ENCODE results near the gene CXCL8. TPM values are rescaled to one million over a fixed set of nuclear protein-coding genes. Genes with fewer than 3 reads are reported as not detected.
"Not testable (repeated sequence)": the region's sequence is repeated elsewhere in the genome, so short reads cannot be mapped to it uniquely, and the experiment has no call there.

Gene CXCL8
- 0.82 TPM for polyA plus RNA-seq (2013, experiment 1 of 2; ENCODE audit: insufficient read length)
- polyA plus RNA-seq (2013, experiment 2 of 2; ENCODE audit: insufficient read length), result 1.3 TPM

DNA sequence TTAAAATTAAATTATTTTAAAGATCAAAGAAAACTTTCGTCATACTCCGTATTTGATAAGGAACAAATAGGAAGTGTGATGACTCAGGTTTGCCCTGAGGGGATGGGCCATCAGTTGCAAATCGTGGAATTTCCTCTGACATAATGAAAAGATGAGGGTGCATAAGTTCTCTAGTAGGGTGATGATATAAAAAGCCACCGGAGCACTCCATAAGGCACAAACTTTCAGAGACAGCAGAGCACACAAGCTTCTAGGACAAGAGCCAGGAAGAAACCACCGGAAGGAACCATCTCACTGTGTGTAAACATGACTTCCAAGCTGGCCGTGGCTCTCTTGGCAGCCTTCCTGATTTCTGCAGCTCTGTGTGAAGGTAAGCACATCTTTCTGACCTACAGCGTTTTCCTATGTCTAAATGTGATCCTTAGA is at the start of gene CXCL8:
CXCL8 (plus strand) TSS at position 217 of the 426 bp plus-strand sequence; CDS start at position 307, 90 bp downstream.
- DNase-seq, result peak; percentile 71

DNA sequence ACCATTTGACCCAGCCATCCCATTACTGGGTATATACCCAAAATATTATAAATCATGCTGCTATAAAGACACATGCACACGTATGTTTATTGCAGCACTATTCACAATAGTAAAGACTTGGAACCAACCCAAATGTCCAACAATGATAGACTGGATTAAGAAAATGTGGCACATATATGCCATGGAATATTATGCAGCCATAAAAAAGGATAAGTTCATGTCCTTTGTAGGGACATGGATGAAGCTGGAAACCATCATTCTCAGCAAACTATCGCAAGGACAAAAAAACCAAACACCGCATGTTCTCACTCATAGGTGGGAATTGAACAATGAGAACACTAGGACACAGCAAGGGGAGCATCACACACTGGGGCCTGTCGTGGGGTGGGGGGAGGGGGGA is 49.2 kb upstream of the CXCL8 start:
- DNase-seq, result not testable (repeated sequence)

- no peak for DNase-seq
Measured at GRCh38 chr4:73691759-73692158, 48.6 kb upstream of the CXCL8 start.

GRCh38 chr4:73692254-73692653 is 48.1 kb upstream of the CXCL8 start:
- no peak for DNase-seq

DNA sequence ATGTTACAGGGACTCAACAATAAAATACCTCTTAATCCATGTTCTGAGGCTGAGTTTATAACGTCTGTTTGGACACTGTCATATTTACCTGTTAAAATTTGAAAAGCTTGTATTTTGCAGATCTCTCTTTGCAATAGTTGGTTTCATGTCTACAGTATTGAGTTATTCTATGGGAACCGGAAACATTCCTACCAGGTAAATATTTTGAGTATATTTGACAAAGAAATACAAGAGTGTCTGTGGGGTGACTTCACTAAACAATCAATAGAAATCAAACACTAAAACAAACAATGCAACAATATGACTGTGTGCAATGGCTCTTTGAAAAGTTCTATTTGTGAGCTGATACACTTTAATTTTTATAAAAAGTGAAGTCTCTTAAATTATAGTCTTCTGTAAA is 47.7 kb upstream of the CXCL8 start:
- no peak for DNase-seq

- DNase-seq, result peak; percentile 61
Measured at GRCh38 chr4:73693811-73694210, 46.6 kb upstream of the CXCL8 start.

- no peak for DNase-seq
Measured at GRCh38 chr4:73698217-73698616, 42.2 kb upstream of the CXCL8 start.

GRCh38 chr4:73701116-73701515 is 39.3 kb upstream of the CXCL8 start:
- DNase-seq, result peak; percentile 45

- DNase-seq, result peak; percentile 49
Measured at GRCh38 chr4:73702796-73703287, 37.5 kb upstream of the CXCL8 start.

DNA sequence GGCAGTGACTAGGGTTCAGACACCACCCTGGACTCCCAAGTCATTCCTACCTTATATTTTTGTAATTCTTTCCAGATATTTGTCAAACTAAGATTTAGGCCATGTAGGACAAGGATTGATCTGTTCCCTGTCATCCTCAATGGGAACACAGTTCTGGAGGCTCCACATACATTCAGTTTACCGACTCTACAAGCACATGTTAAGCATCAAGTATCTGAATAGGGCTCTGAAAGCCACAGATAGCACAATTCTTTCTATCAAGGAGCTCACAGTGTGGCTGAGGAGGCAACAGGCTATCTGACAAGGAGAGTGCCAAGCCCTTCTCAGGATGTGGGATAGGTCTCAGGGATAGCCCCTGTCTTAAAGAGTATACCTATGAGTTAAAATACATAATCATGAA is 37.0 kb upstream of the CXCL8 start:
- DNase-seq, result no peak

DNA sequence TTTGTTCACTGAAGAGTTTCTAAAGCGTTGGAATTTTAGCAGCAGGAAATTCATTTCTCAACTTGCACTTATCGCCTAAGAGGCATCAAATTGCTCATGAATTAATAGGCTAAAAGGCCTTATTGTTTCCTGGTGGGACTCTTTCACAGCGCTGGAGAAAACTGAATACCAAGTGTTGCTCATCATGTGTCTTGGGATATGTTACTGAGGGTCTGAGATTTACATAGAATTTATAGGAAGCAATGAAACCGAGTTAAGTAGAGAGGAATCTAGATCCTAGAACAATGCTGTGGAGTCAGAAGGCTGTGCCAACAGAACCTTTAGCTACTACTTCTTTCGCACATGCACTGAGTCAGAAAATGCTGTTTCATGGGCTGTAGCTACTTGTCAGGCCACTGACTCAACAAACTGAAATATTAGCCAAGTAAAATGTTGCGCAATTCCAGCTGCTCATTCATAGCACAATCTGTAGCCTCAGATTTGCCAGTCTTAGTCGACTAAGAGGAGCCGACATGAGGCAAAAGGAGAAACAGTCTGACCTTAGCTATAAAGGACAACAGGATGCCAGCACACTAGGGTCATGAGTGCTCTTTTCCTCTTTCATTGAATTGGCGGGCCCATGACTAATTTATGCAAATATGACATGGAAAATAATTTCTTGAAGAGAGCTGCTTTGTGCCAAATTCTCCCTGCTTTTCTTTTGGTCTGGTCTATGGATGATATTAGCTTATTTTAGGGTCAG is 35.9 kb upstream of the CXCL8 start:
- peak; percentile 99 for DNase-seq

- peak; percentile 88 for DNase-seq
Measured at GRCh38 chr4:73705056-73705432, 35.3 kb upstream of the CXCL8 start.

DNA sequence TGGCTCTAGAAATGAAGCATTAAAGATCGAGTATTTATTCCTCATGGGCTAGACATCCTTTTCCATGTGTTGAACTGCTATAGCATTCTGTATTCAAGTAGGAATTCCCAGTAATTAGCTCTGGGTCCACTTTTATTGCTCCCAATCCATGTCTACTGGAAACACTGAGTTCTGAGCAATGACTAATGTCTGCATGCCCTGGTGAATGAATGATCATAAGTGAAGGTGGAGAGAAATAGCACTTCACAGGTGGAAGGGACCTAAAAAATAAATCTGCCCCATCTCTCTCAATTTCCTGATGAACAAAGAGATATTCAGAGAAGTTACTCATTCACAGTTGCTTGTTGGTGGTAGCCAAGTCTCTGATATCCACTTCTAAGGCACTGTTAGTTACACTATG is 34.6 kb upstream of the CXCL8 start:
- DNase-seq, result no peak

- DNase-seq, result no peak
Measured at GRCh38 chr4:73706811-73707210, 33.6 kb upstream of the CXCL8 start.

- DNase-seq, result no peak
Measured at GRCh38 chr4:73707269-73707875, 33.0 kb upstream of the CXCL8 start.

- DNase-seq, result peak; percentile 80
Measured at GRCh38 chr4:73707918-73708577, 32.3 kb upstream of the CXCL8 start.

DNA sequence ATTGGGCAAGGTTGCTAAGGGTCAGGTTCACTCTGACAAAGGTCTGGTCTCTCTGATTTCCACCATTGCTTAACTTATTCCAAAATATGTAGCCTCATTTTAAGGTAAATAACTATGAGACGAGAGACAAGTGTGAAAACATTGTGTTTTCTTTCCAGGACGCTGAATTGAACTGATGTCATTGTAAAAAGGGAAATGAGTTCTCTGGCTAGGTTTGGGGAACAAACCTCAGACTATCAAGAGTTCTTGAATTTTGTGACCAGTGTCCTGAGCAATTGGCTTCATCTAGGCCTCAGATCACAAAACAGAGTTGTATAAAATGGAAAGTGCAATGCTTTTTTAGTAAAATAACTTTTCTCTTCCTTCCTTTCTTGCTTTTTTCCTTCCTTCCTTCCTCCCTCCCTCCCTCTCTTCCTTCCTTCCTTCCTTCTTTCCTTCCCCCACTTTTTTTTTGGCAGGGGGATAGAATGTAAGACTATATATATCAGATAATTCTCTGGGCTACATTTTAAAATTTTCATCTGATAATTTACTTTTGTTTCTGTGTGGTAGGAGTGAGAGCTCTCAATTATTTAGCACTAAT is 30.8 kb upstream of the CXCL8 start:
- DNase-seq, result no peak

- no peak for DNase-seq
Measured at GRCh38 chr4:73710094-73710493, 30.3 kb upstream of the CXCL8 start.

DNA sequence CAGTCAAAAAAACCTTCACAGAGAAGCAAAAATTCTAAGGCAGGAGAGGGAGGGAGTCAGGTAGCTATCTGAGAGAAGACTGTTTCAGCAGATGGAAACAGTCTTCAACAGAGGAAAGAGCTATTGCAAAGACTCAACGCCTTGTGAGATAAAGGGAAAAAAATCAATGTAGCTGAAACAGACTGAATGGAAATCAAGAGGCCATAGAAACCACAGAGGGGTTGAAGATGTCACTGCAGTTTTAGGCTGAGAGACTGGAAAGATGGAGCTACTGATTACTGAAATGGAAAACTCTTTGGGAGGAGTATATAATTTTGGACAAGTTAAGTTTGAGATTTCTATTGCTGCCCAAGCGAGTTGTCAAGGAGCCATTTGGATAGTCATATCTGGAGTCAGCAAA is 28.4 kb upstream of the CXCL8 start:
- DNase-seq, result no peak

- DNase-seq, result no peak
Measured at GRCh38 chr4:73713650-73714049, 26.7 kb upstream of the CXCL8 start.

DNA sequence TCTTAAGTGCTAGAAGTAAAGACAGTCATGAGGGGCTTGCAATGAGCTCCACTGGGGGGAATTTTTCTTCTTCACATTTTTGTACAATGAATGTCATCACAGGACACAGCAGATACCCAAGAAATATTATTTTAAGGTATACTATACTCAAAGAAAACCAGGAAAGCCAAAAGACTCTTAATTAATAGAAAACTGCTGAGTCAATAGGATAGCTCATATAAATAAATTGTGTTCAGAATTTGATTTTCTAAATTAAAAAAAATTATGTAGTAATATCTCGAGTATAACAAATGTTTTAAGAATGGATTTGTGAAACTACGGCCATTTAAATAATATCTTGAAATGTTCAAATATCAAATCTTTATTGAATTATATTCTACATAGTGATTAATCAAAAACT is 25.7 kb upstream of the CXCL8 start:
- DNase-seq, result no peak

DNA sequence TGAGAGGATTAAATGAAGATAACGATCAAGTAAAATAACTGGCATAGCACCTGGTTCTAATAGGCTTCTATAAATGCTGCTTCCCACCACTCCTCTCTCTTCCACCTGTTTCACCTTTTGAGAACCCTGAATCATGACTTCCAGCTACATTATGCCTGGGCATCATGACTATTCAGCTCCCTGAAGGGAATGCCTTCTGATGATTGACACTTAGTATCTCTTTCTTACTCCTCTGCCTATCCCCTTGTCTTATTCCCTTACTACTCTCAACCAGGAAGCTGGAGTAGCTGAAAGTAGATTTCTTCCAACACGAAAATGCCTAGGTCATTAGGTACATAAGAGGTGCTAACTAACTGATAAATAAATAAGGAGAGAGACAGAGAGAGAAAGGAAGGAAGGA is 24.7 kb upstream of the CXCL8 start:
- no peak for DNase-seq
